Stimulated activated CD4-positive, alpha-beta T cell treated with anti-CD3 and anti-CD28 coated beads, TNF-alpha, amount 100 ng/mL, for 1 hour (primary cell): ENCODE results near the gene CLBA1.

Source experiments
- DNase-seq, 3 donors: peaks; one replicate each; pipeline ENCODE4 v3.0.0-alpha.2; 2020; ENCODE audit warnings: low read depth in 3 of 3, low spot score in 1 of 3

Gene CLBA1

GRCh38 chr14:105005329-105005928 is 19.8 kb downstream of the CLBA1 start:
- DNase-seq: no peak

GRCh38 chr14:105005929-105006830 is 20.6 kb downstream of the CLBA1 start:
- DNase-seq: no peak

GRCh38 chr14:105006831-105007592 is 21.4 kb downstream of the CLBA1 start:
- DNase-seq: no peak

DNA sequence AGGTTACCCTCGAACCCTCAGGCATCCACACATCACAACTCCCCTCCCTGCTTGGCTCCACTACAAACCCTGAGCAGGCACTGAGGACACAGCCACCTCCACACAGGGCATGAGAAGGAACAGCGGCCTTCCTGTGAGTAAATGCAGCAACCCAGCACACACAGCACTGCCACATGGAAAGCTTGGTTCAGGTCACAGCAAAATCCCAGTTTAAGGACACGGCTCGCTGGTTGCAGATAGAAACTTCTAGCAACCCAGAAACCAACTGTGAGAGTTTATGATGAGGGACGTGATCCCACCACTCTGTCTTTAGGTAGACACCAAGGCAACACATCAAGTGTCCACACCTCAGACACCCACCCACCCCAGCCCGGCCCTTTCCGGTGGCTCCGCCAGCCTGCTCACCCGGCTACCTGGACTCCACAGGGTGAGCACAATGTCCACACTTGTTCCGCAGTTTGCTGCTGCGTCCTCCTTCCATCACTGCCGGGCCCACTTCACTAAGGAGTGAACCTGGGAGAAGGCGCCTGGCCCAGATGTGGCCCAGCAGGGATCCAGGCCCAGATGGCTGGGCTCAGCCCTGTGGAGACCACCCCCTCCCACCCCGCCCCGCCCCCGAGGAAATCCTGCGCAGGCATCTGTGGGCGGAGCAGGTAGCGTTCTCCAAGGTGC is 22.1 kb downstream of the CLBA1 start:
- DNase-seq: no peak

DNA sequence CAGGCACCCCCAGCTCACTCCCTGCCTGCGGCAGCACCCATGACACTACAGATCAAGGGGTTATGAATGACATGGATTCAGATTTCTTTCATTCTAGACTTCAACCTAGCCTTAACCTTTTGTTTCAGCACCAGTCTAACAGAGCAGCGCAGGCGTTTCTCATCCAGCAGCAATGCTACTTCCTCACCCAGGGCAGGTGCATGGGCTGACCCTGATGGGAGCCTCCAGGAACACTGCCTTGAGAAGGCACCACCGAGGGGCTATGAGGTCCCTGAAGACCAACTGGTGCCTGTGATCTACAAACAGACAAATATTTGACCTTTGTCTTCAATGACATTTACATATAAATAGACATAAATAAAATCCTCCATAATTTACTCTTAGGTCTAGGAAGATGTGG is 24.5 kb downstream of the CLBA1 start:
- DNase-seq: no peak

- no peak for DNase-seq
Measured at GRCh38 chr14:105010891-105011291, 25.3 kb downstream of the CLBA1 start.

- no peak for DNase-seq
Measured at GRCh38 chr14:105011312-105011990, 25.9 kb downstream of the CLBA1 start.

- DNase-seq: no peak
Measured at GRCh38 chr14:105012171-105012985, 26.8 kb downstream of the CLBA1 start.

- DNase-seq: no peak
Measured at GRCh38 chr14:105013150-105013785, 27.7 kb downstream of the CLBA1 start.

DNA sequence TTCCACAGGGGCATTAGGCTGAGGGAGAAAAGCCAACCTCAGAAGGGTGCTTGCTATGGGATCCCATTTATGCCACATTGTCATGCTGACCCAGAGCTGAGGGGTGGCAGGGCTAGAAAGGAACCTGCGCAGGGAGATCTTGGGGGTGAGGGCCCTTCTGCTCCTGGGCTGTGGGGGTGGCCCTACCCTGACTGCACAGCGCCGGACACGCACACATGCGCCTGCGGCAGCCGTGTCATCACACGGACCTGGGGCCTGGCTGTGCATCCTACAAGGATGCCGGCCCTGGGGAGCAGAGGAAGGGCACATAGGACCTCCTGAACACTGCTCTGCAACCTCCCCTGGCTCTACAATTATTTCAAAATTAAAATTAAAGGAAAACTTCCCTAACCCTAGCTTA is 28.4 kb downstream of the CLBA1 start:
- DNase-seq: no peak

GRCh38 chr14:105014631-105015030 is 29.0 kb downstream of the CLBA1 start:
- no peak for DNase-seq

- DNase-seq: no peak
Measured at GRCh38 chr14:105015242-105015641, 29.7 kb downstream of the CLBA1 start.

GRCh38 chr14:105015905-105016304 is 30.3 kb downstream of the CLBA1 start:
- no peak for DNase-seq

- no peak for DNase-seq
Measured at GRCh38 chr14:105018414-105018813, 32.8 kb downstream of the CLBA1 start.

DNA sequence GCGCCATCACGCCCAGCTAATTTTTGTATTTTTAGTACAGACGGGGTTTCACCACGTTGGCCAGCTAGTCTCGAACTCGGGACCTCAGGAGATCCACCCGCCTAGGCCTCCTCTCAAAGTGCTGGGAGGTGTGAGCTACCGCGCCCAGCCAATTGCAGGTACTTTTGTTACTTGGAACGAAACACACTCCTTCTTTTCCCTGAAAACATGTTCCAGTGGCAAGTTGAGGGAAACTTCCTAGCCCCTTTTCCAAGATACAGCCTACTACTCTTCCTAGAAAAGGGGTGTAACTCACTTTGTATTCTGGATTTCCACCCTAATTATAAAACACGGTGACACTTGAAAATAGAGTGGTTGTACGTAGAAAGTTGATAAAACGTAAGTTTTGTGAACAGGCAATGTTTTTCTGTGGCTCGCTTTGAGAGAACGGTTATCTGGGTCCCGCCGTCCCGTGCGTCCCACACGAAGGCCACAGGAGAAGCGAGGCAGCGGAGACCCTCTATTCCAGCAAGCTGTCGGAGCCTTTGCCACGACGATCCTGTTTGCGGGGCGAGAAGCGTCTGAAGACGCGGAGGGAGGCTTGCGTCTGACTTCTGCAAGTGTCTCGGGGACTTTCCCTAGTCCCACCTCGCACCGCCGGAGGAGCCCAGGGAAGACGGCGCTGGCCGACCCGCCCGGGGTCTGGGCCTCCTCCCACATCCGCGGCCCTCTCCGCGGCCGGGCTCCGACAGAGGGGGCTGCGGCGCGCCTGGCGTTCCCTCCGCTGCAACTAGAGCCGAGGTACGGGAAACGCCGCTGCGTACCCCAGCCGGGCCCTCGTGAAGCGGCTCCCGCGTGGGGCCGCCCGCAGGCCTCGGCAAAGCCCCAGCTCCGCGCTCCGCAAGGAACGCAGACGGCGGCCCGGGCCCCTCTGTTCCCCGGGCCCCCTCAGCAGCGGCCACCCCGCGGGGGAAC is 34.5 kb downstream of the CLBA1 start:
- peak; percentile 21 to 45 (median 29) for DNase-seq

GRCh38 chr14:105020815-105021655 is 35.4 kb downstream of the CLBA1 start, which contains the start of gene CDCA4:
Gene CDCA4 (minus strand): TSS chr14:105021083. CDS start chr14:105011929, 9,154 bp downstream.
- peak; percentile 95 to 97 (median 97) for DNase-seq

GRCh38 chr14:105021656-105022275 is 36.2 kb downstream of the CLBA1 start:
- DNase-seq: peak in 2 of 3 donors; percentile 9 to 26
